ENCODE data around the gene RHBDF2.

DNA sequence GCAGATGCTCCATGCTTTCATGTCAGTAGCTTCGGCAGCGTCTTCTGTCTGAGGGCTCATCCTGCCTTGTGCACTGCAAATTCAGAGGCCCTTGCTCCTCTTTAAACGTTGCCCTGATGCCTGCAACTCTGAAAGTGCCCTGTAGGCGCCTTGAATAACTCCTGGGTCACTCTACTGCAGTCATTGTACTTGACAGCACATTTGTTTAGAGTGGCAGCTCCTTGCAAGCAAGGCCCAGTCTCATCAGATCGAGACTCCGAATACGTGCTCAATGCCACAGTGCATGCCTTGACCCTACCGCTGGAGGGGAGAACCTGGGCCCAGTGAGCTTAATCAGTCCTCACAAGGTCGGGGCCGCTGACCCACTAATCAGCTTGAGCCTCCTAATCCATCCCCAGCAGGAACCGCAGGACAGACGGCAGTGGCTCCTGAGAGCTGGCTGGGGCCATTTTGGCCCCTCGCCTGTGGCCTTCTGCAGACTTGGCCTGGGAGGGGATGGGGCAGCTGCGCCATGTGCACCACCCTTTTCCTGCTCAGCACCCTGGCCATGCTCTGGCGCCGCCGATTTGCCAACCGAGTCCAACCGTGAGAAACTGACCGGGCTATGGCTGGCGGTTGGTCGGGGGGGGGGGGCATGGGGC is 38.5 kb upstream of the RHBDF2 start, which contains the start of gene PRCD:
- TF ChIP-seq, protein P1, sequence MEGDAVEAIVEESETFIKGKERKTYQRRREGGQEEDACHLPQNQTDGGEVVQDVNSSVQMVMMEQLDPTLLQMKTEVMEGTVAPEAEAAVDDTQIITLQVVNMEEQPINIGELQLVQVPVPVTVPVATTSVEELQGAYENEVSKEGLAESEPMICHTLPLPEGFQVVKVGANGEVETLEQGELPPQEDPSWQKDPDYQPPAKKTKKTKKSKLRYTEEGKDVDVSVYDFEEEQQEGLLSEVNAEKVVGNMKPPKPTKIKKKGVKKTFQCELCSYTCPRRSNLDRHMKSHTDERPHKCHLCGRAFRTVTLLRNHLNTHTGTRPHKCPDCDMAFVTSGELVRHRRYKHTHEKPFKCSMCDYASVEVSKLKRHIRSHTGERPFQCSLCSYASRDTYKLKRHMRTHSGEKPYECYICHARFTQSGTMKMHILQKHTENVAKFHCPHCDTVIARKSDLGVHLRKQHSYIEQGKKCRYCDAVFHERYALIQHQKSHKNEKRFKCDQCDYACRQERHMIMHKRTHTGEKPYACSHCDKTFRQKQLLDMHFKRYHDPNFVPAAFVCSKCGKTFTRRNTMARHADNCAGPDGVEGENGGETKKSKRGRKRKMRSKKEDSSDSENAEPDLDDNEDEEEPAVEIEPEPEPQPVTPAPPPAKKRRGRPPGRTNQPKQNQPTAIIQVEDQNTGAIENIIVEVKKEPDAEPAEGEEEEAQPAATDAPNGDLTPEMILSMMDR (IDR thresholded peaks at IDR 0.05), result peak in 1 of 6 experiments; percentile 19
- no peak for TF ChIP-seq POLR2A (IDR thresholded peaks at IDR 0.05)
